ENCODE measurements around the gene TBR1. TPM values are rescaled to one million over a fixed set of nuclear protein-coding genes. Genes with fewer than 3 reads are reported as not detected.

TBR1 gene
- total RNA-seq, 1 donor from 2014 or later, result not detected

DNA sequence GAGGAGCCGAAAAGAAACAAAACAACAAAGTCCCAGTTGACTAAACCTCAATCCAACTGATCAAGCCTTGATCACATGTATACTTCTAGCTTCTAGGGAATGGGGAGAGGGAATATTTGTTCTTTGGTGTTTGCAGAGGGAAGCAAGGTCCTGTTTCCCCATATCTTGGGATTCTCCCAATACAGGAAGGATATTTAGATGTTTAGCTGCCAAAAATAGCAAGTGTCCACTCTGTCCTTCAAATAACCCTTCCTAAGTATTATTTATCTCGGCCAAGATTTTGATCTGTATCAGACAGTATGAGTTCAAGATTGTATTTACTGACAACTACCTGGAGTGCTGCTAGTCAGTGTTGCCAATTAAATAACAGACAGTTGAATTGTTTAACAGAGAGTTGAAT is 55.5 kb downstream of the TBR1 start:
- Histone ChIP-seq H3F3A (ENCODE audit: low read depth) (no peaks in the 10 kb centered on the region), H4K20me1 (ENCODE audit: low read depth) (no peaks in the 10 kb centered on the region), H3K36me3 (peaks cover 3% of the 10 kb centered on the region), H3K4me2 (no peak overlapping the region), H3K27ac (no peak overlapping the region), H2AFZ (replicated peaks) (no peak overlapping the region), H3K9me3 (ENCODE audit: low read depth) (peaks cover 7% of the 10 kb centered on the region), H3K4me3 (no peak overlapping the region), H3K9ac (no peak overlapping the region), H3K27me3 (no peaks in the 10 kb centered on the region), H3K79me2 (ENCODE audit: low read depth) (no peaks in the 10 kb centered on the region), H3K4me1 (no peaks in the 10 kb centered on the region)
- Mint-ChIP-seq H3K27ac (no peak overlapping the region), H3K36me3 (no peaks in the 10 kb centered on the region), H3K4me3 (no peak overlapping the region), H3K27me3 (ENCODE audit: insufficient read depth, low read depth) (peaks cover 3% of the 10 kb centered on the region), H3K4me1 (no peaks in the 10 kb centered on the region), H3K9me3 (peaks cover 8% of the 10 kb centered on the region)
- no peak for TF ChIP-seq EZH2phosphoT487 (IDR thresholded peaks at IDR 0.05)
- TF ChIP-seq, protein P1, sequence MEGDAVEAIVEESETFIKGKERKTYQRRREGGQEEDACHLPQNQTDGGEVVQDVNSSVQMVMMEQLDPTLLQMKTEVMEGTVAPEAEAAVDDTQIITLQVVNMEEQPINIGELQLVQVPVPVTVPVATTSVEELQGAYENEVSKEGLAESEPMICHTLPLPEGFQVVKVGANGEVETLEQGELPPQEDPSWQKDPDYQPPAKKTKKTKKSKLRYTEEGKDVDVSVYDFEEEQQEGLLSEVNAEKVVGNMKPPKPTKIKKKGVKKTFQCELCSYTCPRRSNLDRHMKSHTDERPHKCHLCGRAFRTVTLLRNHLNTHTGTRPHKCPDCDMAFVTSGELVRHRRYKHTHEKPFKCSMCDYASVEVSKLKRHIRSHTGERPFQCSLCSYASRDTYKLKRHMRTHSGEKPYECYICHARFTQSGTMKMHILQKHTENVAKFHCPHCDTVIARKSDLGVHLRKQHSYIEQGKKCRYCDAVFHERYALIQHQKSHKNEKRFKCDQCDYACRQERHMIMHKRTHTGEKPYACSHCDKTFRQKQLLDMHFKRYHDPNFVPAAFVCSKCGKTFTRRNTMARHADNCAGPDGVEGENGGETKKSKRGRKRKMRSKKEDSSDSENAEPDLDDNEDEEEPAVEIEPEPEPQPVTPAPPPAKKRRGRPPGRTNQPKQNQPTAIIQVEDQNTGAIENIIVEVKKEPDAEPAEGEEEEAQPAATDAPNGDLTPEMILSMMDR (IDR thresholded peaks at IDR 0.05), result no peak
- no peak for TF ChIP-seq EZH2 (IDR thresholded peaks at IDR 0.05)
- no peak for DNase-seq (ENCODE audit: low spot score)

DNA sequence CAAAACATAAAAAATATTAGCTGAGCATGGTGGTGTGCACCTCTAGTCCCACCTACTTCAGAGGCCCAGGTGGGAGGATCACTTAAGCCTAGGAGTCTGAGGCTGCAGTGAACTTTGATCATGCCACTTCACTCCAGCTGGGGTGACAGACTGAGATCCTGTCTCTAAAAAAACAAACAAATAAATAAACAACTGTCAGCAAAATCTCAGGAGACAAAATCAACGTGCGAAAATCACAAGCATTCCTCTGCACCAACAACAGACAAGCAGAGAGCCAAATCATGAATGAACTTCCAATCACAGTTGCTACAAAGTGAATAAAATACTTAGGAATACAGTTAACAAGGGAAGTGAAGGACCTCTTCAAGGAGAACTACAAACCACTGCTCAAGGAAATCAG is 58.8 kb downstream of the TBR1 start:
- H3K9me3 Mint-ChIP-seq, result peaks cover 13% of the 10 kb centered on the region
- H4K20me1 ChIP-seq (ENCODE audit: low read depth), result no peaks in the 10 kb centered on the region

More for the DNA sequence above, 58.8 kb downstream of the TBR1 start:
- peaks cover 3% of the 10 kb centered on the region for H3K36me3 ChIP-seq
- no peaks in the 10 kb centered on the region for H3K27me3 ChIP-seq
- no peak overlapping the region for H3K4me2 ChIP-seq
- no peak for DNase-seq (ENCODE audit: low spot score)
- H3K79me2 ChIP-seq (ENCODE audit: low read depth), result no peaks in the 10 kb centered on the region
- Mint-ChIP-seq H3K27ac (no peak overlapping the region), H3K4me3 (no peak overlapping the region), H3K27me3 (ENCODE audit: insufficient read depth, low read depth) (peaks cover 3% of the 10 kb centered on the region), H3K4me1 (no peaks in the 10 kb centered on the region), H3K36me3 (no peaks in the 10 kb centered on the region)
- no peaks in the 10 kb centered on the region for H3K4me1 ChIP-seq
- no peaks in the 10 kb centered on the region for H3F3A ChIP-seq (ENCODE audit: low read depth)
- no peak overlapping the region for H2AFZ ChIP-seq (replicated peaks)
- peaks cover 7% of the 10 kb centered on the region for H3K9me3 ChIP-seq (ENCODE audit: low read depth)
- H3K4me3 ChIP-seq, result no peak overlapping the region
- no peak overlapping the region for H3K9ac ChIP-seq
- H3K27ac ChIP-seq, result no peak overlapping the region
- TF ChIP-seq EZH2 (IDR thresholded peaks at IDR 0.05) (no peak), EZH2phosphoT487 (IDR thresholded peaks at IDR 0.05) (no peak)
- TF ChIP-seq, protein P1 (IDR thresholded peaks at IDR 0.05), result no peak

Small RNA genes within 50 kb of the gene (small RNA-seq; reads per million reads assigned to genes)
- gene RNA5SP108, result not detected

Other genes with a start within 250 kb of the TBR1 start
- 117 and 152 TPM in 2 replicates for gene PSMD14, start 107.9 kb upstream of the TBR1 start, total RNA-seq (ENCODE audit: low replicate concordance)
- gene SLC4A10, start 208.1 kb downstream of the TBR1 start, total RNA-seq (ENCODE audit: low replicate concordance), result 0.81 and 0.88 TPM in 2 replicates